Activated naive CD4-positive, alpha-beta T cell treated with anti-CD3 and anti-CD28 coated beads, Interleukin-2, amount 50 U/mL, for 72 hours (primary cell): ENCODE measurements around the gene PSD4. TPM values are rescaled to one million over a fixed set of nuclear protein-coding genes. Genes with fewer than 3 reads are reported as not detected.

Experiments
- ATAC-seq, 2 donors: fragments of 150-1000 bp; cut with Tn5 transposase; 2 replicates each; pipeline ENCODE4 v1.10.0; 2021; ENCODE audit warnings: mild to moderate bottlenecking in 2 of 2, moderate library complexity in 2 of 2
- DNase-seq, 2 donors: peaks; one replicate each; pipeline ENCODE4 v3.0.0; 2021 to 2022; ENCODE audit warnings: low spot score in 2 of 2
- H3K27ac Mint-ChIP-seq, 2 donors: one replicate each; pipeline ENCODE4 v1.8.0; 2022; ENCODE audit warnings: mild to moderate bottlenecking in 2 of 2, mixed read lengths in 2 of 2
- H3K36me3 Mint-ChIP-seq, 2 donors: one replicate each; pipeline ENCODE4 v1.8.0; 2022; ENCODE audit warnings: mixed read lengths in 2 of 2
- H3K9me3 Mint-ChIP-seq, 2 donors: one replicate each; pipeline ENCODE4 v1.8.0; 2022; ENCODE audit warnings: mixed read lengths in 2 of 2
- total RNA-seq, 2 donors: library from RNA; stranded (reverse); gene quantifications; one replicate each; pipeline ENCODE4 v1.2.3, GENCODE V29; 2022

PSD4 gene
- total RNA-seq, 2 donors from 2014 or later, result 137 to 305 TPM

- ATAC-seq (no peak), DNase-seq (no peak)
- no peaks in the 10 kb centered on the region for H3K9me3 Mint-ChIP-seq
- H3K27ac Mint-ChIP-seq, result peak overlapping the region; percentile 54 to 62
- H3K36me3 Mint-ChIP-seq, result peaks cover 5 to 34% of the 10 kb centered on the region in 2 donors
Observed at GRCh38 chr2:113187771-113188170, 14.0 kb downstream of the PSD4 start.

GRCh38 chr2:113190871-113191270 is 17.1 kb downstream of the PSD4 start:
- ATAC-seq, result no peak
- Mint-ChIP-seq H3K36me3 (peaks cover 0 to 39% of the 10 kb centered on the region in 2 donors), H3K9me3 (no peaks in the 10 kb centered on the region), H3K27ac (no peak overlapping the region)
- DNase-seq, result no peak

- H3K36me3 Mint-ChIP-seq, result peaks cover 0 to 47% of the 10 kb centered on the region in 2 donors
- no peak for DNase-seq
- ATAC-seq, result no peak
- H3K9me3 Mint-ChIP-seq, result no peaks in the 10 kb centered on the region
- H3K27ac Mint-ChIP-seq, result peak overlapping the region in 1 of 2 donors; percentile 32
Observed at GRCh38 chr2:113192459-113193100, 18.8 kb downstream of the PSD4 start.

GRCh38 chr2:113195923-113196501 is 22.2 kb downstream of the PSD4 start:
- no peak for ATAC-seq
- H3K27ac Mint-ChIP-seq, result peak overlapping the region; percentile 5 to 46
- peaks cover 0 to 40% of the 10 kb centered on the region in 2 donors for H3K36me3 Mint-ChIP-seq
- no peak for DNase-seq
- H3K9me3 Mint-ChIP-seq, result no peaks in the 10 kb centered on the region

- DNase-seq (no peak), ATAC-seq (no peak)
- Mint-ChIP-seq H3K9me3 (no peaks in the 10 kb centered on the region), H3K27ac (peak overlapping the region; percentile 1 to 8), H3K36me3 (peaks cover 0 to 40% of the 10 kb centered on the region in 2 donors)
Observed at GRCh38 chr2:113196839-113197238, 23.1 kb downstream of the PSD4 start.

GRCh38 chr2:113197347-113198047 is 23.7 kb downstream of the PSD4 start:
- Mint-ChIP-seq H3K36me3 (peaks cover 0 to 40% of the 10 kb centered on the region in 2 donors), H3K27ac (peak overlapping the region; percentile 8 to 68)

GRCh38 chr2:113198048-113198789 is 24.4 kb downstream of the PSD4 start:
- Mint-ChIP-seq H3K36me3 (peaks cover 0 to 45% of the 10 kb centered on the region in 2 donors), H3K27ac (peak overlapping the region; percentile 8 to 82), H3K9me3 (no peaks in the 10 kb centered on the region)
- DNase-seq, result no peak
- ATAC-seq, result no peak

More at GRCh38 chr2:113197347-113198047, 23.7 kb downstream of the PSD4 start:
- ATAC-seq (no peak), DNase-seq (no peak)
- H3K9me3 Mint-ChIP-seq, result no peaks in the 10 kb centered on the region

- DNase-seq, result peak in 1 of 2 donors; percentile 82
- Mint-ChIP-seq H3K27ac (no peak overlapping the region), H3K9me3 (no peaks in the 10 kb centered on the region), H3K36me3 (peaks cover 0 to 40% of the 10 kb centered on the region in 2 donors)
- peak; percentile 67 to 76 for ATAC-seq
Observed at GRCh38 chr2:113198790-113199612, 25.2 kb downstream of the PSD4 start.

- no peaks in the 10 kb centered on the region for H3K9me3 Mint-ChIP-seq
- peaks cover 0 to 31% of the 10 kb centered on the region in 2 donors for H3K36me3 Mint-ChIP-seq
- H3K27ac Mint-ChIP-seq, result peak overlapping the region in 1 of 2 donors; percentile 50
- DNase-seq (no peak), ATAC-seq (no peak)
Observed at GRCh38 chr2:113200236-113200635, 26.5 kb downstream of the PSD4 start.

- DNase-seq (no peak), ATAC-seq (no peak)
- peaks cover 0 to 29% of the 10 kb centered on the region in 2 donors for H3K36me3 Mint-ChIP-seq
- H3K27ac Mint-ChIP-seq, result peak overlapping the region; percentile 44 to 50
- H3K9me3 Mint-ChIP-seq, result no peaks in the 10 kb centered on the region
Observed at GRCh38 chr2:113200736-113201490, 27.1 kb downstream of the PSD4 start.

- Mint-ChIP-seq H3K27ac (peak overlapping the region in 1 of 2 donors; percentile 52), H3K9me3 (no peaks in the 10 kb centered on the region), H3K36me3 (peaks cover 0 to 21% of the 10 kb centered on the region in 2 donors)
- DNase-seq, result no peak
- ATAC-seq, result no peak
Observed at GRCh38 chr2:113201496-113202304, 27.9 kb downstream of the PSD4 start.

- no peak for ATAC-seq
- Mint-ChIP-seq H3K9me3 (no peaks in the 10 kb centered on the region), H3K27ac (peak overlapping the region; percentile 52 to 62), H3K36me3 (peaks cover 0 to 13% of the 10 kb centered on the region in 2 donors)
- no peak for DNase-seq
Observed at GRCh38 chr2:113202305-113203216, 28.8 kb downstream of the PSD4 start.

GRCh38 chr2:113203217-113203530 is 29.4 kb downstream of the PSD4 start:
- no peaks in the 10 kb centered on the region for H3K9me3 Mint-ChIP-seq
- H3K36me3 Mint-ChIP-seq, result peaks cover 0 to 13% of the 10 kb centered on the region in 2 donors
- H3K27ac Mint-ChIP-seq, result peak overlapping the region; percentile 52 to 62
- ATAC-seq, result no peak
- no peak for DNase-seq
